Nephron (organoid): Measurements from ENCODE around the gene SLIT1.

Source experiments
- H3K27ac Mint-ChIP-seq, 3 experiments: 2 replicates each; pipeline ENCODE4 v1.8.0; 2020; ENCODE audit warnings: mixed read lengths in 3 of 3, mild to moderate bottlenecking in 2 of 3, moderate library complexity in 1 of 3
- H3K27me3 Mint-ChIP-seq: 2 replicates; pipeline ENCODE4 v1.8.0; 2021; ENCODE audit warnings: low read depth, mild to moderate bottlenecking, moderate library complexity, mixed read lengths
- H3K36me3 Mint-ChIP-seq: 2 replicates; pipeline ENCODE4 v1.8.0; 2020; ENCODE audit warnings: low read depth, mixed read lengths
- H3K4me1 Mint-ChIP-seq: 2 replicates; pipeline ENCODE4 v1.8.0; 2020; ENCODE audit warnings: mixed read lengths
- H3K4me3 Mint-ChIP-seq, 3 experiments: 2 replicates each; pipeline ENCODE4 v1.8.0; 2020; ENCODE audit warnings: mild to moderate bottlenecking in 3 of 3, mixed read lengths in 3 of 3, moderate library complexity in 2 of 3
- H3K9me3 Mint-ChIP-seq: 2 replicates; pipeline ENCODE4 v1.8.0; 2020; ENCODE audit warnings: mixed read lengths
- CTCF ChIP-seq, 3 experiments: fragments of 200-600 bp; sonication (generic); IDR thresholded peaks; one replicate each; pipeline ENCODE4 v1.5.0; 2021; ENCODE audit warnings: antibody characterized with exemption in 3 of 3; ENCODE audit not compliant: unreplicated experiment in 3 of 3

SLIT1 gene

DNA sequence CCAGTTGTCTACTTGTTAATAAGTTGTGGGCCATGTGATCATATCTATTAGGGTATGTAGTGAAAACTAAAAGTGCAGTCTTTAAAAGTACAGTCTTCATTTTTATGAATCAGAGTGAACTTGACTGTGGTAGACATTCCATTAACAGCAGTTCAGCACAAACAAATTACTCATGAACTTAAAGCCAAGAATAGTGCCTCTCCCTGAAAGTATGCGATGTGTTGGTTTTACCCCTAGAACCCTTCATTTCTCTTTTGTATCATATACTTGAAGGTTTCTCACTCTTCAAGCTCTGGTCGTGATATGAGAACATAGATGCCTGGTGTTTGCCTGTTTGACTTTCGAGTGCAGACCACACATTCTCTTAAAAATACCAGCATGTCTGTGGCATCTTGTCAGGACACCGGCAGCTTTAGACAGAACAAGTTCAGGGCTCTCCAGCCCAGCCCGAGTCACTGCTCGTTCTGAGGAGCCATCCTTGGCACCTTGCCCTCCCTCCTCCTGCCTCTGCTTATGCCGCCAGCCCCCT, 194.4 kb downstream of the SLIT1 start:
- Mint-ChIP-seq H3K4me1 (peaks cover 23% of the 10 kb centered on the region), H3K27ac (no peak overlapping the region), H3K27me3 (no peaks in the 10 kb centered on the region), H3K9me3 (no peaks in the 10 kb centered on the region), H3K36me3 (no peaks in the 10 kb centered on the region), H3K4me3 (no peak overlapping the region)
- no peak for TF ChIP-seq CTCF (IDR thresholded peaks at IDR 0.05; ENCODE audit: unreplicated experiment in 3 of 3)

DNA sequence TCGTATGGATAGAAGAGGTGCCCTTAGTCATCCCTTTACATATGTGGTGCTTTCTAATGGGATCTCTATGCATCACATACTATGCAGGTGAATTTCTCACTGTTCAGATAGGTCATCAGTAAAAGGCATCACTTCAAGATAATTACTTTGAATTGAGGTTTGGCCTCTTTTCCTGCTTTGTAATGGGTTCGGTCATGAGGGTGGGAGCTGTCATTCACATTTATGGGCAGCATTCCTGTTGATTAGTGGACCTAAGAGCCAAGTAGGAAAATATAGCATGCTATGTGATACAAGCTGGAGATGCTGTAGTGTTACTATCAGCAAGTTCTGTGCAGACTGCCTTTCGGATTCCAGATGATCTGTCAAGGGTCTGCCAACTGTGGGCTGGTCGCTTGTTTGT, 197.3 kb downstream of the SLIT1 start:
- Mint-ChIP-seq H3K4me1 (peaks cover 28% of the 10 kb centered on the region), H3K9me3 (no peaks in the 10 kb centered on the region), H3K27me3 (no peaks in the 10 kb centered on the region), H3K36me3 (no peaks in the 10 kb centered on the region), H3K27ac (peak overlapping the region in 1 of 3 experiments; percentile 52), H3K4me3 (no peak overlapping the region)
- TF ChIP-seq CTCF (IDR thresholded peaks at IDR 0.05; ENCODE audit: unreplicated experiment in 3 of 3), result no peak

- H3K27ac Mint-ChIP-seq, result no peak overlapping the region
- no peak overlapping the region for H3K4me3 Mint-ChIP-seq
- no peak for TF ChIP-seq CTCF (IDR thresholded peaks at IDR 0.05; ENCODE audit: unreplicated experiment in 3 of 3)
- H3K36me3 Mint-ChIP-seq, result peaks cover 4% of the 10 kb centered on the region
- H3K9me3 Mint-ChIP-seq, result no peaks in the 10 kb centered on the region
- H3K27me3 Mint-ChIP-seq, result no peaks in the 10 kb centered on the region
- peaks cover 28% of the 10 kb centered on the region for H3K4me1 Mint-ChIP-seq
These were observed 197.9 kb downstream of the SLIT1 start for GRCh38 chr10:96987842-96988175.

GRCh38 chr10:96987141-96987841, 198.5 kb downstream of the SLIT1 start:
- Mint-ChIP-seq H3K4me3 (no peak overlapping the region), H3K9me3 (no peaks in the 10 kb centered on the region), H3K36me3 (peaks cover 9% of the 10 kb centered on the region), H3K27me3 (no peaks in the 10 kb centered on the region), H3K27ac (no peak overlapping the region), H3K4me1 (peaks cover 28% of the 10 kb centered on the region)
- TF ChIP-seq CTCF (IDR thresholded peaks at IDR 0.05; ENCODE audit: unreplicated experiment in 3 of 3), result no peak

DNA sequence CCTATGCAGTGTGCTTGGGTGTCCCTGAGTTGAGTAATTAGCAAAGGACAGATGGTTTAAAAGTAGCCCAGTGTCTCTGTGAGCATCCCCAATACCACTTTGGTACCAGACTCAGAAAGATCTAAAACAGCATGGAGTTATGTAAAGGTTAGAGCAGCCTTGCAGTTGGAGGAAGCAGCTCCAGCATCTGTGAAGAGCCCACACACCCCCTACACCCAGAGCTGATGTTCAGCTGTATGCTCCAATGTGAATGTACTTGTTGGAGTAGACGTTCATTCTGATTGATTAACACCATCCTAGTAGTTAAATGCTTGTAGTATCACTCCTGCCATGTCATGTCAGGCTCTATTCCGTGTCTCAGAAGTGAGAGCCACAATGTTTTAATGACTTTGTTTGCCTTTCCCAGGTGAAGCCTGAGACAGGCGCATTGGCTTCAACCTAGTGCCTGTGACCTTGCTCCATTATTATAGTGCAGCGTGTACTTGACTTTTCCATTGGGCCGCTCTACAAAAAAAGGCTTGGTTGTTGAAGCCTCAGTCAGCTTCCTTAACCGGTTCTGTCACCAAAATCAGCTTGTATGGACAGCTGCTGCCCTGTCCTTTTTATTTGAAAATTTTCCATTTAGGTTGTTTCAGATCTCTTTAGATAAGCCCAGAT, 199.4 kb downstream of the SLIT1 start:
- peak overlapping the region in 1 of 3 experiments; percentile 91 for H3K27ac Mint-ChIP-seq
- peaks cover 18% of the 10 kb centered on the region for H3K36me3 Mint-ChIP-seq
- H3K4me3 Mint-ChIP-seq, result no peak overlapping the region
- H3K27me3 Mint-ChIP-seq, result no peaks in the 10 kb centered on the region
- no peaks in the 10 kb centered on the region for H3K9me3 Mint-ChIP-seq
- no peak for TF ChIP-seq CTCF (IDR thresholded peaks at IDR 0.05; ENCODE audit: unreplicated experiment in 3 of 3)
- H3K4me1 Mint-ChIP-seq, result peaks cover 26% of the 10 kb centered on the region
